Lung (tissue), 12 donors: ENCODE measurements around the gene C6. TPM values are rescaled to one million over a fixed set of nuclear protein-coding genes. Genes with fewer than 3 reads are reported as not detected.

ENCODE experiments used
- ATAC-seq: fragments of 200-7000 bp; cut with Tn5 transposase; one replicate; pipeline ENCODE4 v1.9.1; 2020; ENCODE audit warnings: moderate number of reproducible peaks; ENCODE audit not compliant: insufficient read depth, low FRiP score
- DNase-seq, 3 donors: peaks; one replicate each; pipeline ENCODE4 v3.0.0-alpha.2; 2013 to 2017
- H3K27ac ChIP-seq, 2 donors: one replicate each; pipeline ENCODE4 v1.5.1; 2013; ENCODE audit warnings: mild to moderate bottlenecking in 2 of 2, moderate library complexity in 2 of 2, control low read depth in 1 of 2, inconsistent platforms in 1 of 2, low read depth in 1 of 2, low read length in 1 of 2
- H3K27me3 ChIP-seq, 3 donors: one replicate each; pipeline ENCODE4 v1.5.1; 2013; ENCODE audit warnings: low read length in 2 of 3; ENCODE audit not compliant: control insufficient read depth in 3 of 3, insufficient read depth in 3 of 3
- H3K36me3 ChIP-seq, 4 donors: one replicate each; pipeline ENCODE4 v1.5.1; 2013; ENCODE audit warnings: low read length in 4 of 4, mild to moderate bottlenecking in 1 of 4, moderate library complexity in 1 of 4; ENCODE audit not compliant: control insufficient read depth in 4 of 4, insufficient read depth in 4 of 4
- H3K4me1 ChIP-seq, 5 donors: one replicate each; pipeline ENCODE4 v1.5.1; 2013; ENCODE audit warnings: low read length in 5 of 5, mild to moderate bottlenecking in 2 of 5, moderate library complexity in 1 of 5; ENCODE audit not compliant: control insufficient read depth in 5 of 5, insufficient read depth in 5 of 5
- H3K4me3 ChIP-seq: one replicate; pipeline ENCODE4 v1.5.1; 2013; ENCODE audit warnings: mild to moderate bottlenecking, control low read depth, moderate library complexity
- H3K9ac ChIP-seq, 2 donors: one replicate each; pipeline ENCODE4 v1.5.1; 2013; ENCODE audit warnings: low read length in 2 of 2, control low read depth in 1 of 2; ENCODE audit not compliant: insufficient read depth in 1 of 2
- H3K9me3 ChIP-seq, 4 donors: one replicate each; pipeline ENCODE4 v1.5.1; 2013; ENCODE audit warnings: low read length in 3 of 4, mild to moderate bottlenecking in 1 of 4, moderate library complexity in 1 of 4; ENCODE audit not compliant: control insufficient read depth in 4 of 4, insufficient read depth in 3 of 4
- WGBS, 2 donors: extraction: QIAGEN DNeasy Blood & Tissue Kit; methylation state at CpG; one replicate each; pipeline ENCODE4 v1.1.7; 2013; 5-methylcytosine and 5-hydroxymethylcytosine counted together
- polyA plus RNA-seq, 2 donors: library from polyadenylated mRNA; stranded (reverse); fragments of 200-250 nt; gene quantifications; one replicate each; pipeline ENCODE4 v1.2.1, GENCODE V29; 2013
- total RNA-seq, 2 donors: library from RNA; depleted of rRNA in 1 of 2; stranded (reverse); fragments of >200 nt in 1 of 2; gene quantifications; one replicate each; pipeline ENCODE4 v1.2.1, GENCODE V29; 2014 to 2021
- TF ChIP-seq, protein P1 (sequence below): IDR thresholded peaks from 2 replicates; pipeline ENCODE4 v1.5.1; 2012; ENCODE audit warnings: mild to moderate bottlenecking; ENCODE audit errors: control extremely low read depth, extremely low read depth
- donor health status: control.
- donor health status: control.
- donor health status: Bipolar disorder and iron deficiency.
- donor health status: healthy.
- donor health status: DM: yes; HTN: yes; CAD: no.

C6 gene
- total and polyA plus RNA-seq, 4 donors: 1.7 to 33.0 (median 12.5) TPM

DNA sequence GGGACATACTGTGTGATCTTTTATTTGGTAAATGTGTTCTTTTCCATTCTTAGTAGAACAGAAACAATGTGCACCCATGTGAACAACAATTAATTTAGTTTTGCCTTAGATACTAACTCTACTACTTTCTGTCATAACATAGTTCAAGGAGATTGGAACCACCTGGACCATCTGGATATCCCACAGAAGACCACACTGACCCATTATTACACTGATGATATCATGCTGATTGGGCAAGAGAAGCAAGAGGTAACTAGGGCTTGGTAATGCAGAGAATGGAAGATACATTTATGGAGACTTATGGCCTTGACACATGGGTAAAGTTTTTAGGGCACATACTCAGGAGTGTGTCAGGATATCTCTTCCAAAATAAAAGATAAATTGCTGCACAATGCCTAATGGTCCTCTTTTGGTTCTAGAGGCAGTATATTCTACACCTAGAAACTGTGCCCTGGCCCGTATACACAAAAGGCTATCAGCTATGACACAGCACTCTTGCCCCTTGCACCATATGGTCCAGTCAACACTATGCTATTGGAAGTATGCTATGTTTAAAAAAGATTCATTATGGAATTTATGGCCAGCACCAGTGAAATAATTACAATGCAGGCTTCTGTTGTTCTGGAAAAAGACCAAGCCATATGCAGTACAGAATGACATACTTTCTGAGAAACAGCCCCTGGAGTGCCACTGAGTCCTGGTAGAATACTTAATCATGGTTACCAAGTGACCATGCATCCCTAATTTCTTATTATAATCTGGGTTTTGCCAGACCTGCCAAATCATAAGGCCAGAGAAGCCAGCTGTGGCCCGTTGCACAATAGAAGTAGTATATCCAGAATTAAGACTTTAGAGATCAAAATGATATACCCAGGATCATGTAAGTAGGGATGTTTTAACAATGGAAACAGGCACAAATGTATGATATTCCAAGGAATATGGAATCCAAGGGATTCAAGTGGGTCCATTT lies 100.6 kb downstream of the C6 start:
- Histone ChIP-seq H3K9ac (no peak overlapping the region), H3K27me3 (no peaks in the 10 kb centered on the region), H3K36me3 (no peaks in the 10 kb centered on the region), H3K27ac (no peak overlapping the region), H3K9me3 (no peaks in the 10 kb centered on the region), H3K4me1 (no peaks in the 10 kb centered on the region), H3K4me3 (no peak overlapping the region)
- TF ChIP-seq, protein P1, sequence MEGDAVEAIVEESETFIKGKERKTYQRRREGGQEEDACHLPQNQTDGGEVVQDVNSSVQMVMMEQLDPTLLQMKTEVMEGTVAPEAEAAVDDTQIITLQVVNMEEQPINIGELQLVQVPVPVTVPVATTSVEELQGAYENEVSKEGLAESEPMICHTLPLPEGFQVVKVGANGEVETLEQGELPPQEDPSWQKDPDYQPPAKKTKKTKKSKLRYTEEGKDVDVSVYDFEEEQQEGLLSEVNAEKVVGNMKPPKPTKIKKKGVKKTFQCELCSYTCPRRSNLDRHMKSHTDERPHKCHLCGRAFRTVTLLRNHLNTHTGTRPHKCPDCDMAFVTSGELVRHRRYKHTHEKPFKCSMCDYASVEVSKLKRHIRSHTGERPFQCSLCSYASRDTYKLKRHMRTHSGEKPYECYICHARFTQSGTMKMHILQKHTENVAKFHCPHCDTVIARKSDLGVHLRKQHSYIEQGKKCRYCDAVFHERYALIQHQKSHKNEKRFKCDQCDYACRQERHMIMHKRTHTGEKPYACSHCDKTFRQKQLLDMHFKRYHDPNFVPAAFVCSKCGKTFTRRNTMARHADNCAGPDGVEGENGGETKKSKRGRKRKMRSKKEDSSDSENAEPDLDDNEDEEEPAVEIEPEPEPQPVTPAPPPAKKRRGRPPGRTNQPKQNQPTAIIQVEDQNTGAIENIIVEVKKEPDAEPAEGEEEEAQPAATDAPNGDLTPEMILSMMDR: no peak
- 84 to 92% methylated on average over 2 of the region's 2 CpGs for WGBS, 2 donors
- ATAC-seq (no peak), DNase-seq (no peak)

DNA sequence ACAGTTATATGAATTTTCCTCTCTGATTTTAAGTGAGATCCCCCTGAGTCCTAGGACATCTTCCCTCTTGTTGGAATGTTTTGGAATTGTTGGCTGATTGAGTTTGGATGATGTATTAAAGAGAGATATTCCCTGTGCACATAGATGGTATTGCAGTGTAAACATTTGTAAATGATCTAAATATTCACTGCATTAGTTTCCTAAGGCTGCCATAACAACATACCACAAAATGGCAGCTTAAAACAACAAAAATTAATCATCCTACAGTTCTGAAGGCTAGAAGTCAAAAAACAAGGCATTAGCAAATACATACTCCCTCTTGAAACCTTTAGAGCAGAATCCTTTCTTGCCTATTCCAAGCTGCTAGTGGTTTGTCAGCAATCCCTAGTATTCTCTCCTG lies 104.1 kb downstream of the C6 start:
- no peak overlapping the region for H3K27ac ChIP-seq
- ATAC-seq (no peak), DNase-seq (no peak)
- H3K9ac ChIP-seq: no peak overlapping the region
- H3K4me1 ChIP-seq: no peaks in the 10 kb centered on the region
- TF ChIP-seq, protein P1: no peak
- H3K9me3 ChIP-seq: no peaks in the 10 kb centered on the region
- H3K4me3 ChIP-seq: no peak overlapping the region
- H3K27me3 ChIP-seq: no peaks in the 10 kb centered on the region
- no peaks in the 10 kb centered on the region for H3K36me3 ChIP-seq

DNA sequence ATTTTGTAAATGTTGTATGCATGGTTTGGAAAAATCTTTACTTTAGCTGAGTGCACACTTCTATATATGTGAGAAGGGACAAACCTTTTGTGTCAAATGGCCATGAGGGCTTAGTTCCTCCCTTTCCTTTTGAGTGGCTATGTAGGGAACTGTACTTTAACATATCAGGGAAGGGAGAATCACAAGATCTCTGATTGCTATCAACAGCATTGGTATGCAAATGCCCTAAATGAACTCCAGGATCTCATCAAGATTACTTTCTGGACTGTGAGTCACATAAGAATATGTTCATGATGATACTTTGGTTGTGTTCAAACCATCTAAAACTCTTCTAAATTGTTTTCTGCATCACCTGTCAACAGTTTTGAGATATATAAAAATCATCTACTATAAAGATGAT lies 111.0 kb downstream of the C6 start:
- peaks cover 0 to 7% (median 0%) of the 10 kb centered on the region in 5 donors for H3K4me1 ChIP-seq
- TF ChIP-seq, protein P1: no peak
- no peaks in the 10 kb centered on the region for H3K9me3 ChIP-seq
- ATAC-seq (no peak), DNase-seq (no peak)
- no peak overlapping the region for H3K27ac ChIP-seq
- no peaks in the 10 kb centered on the region for H3K36me3 ChIP-seq
- H3K9ac ChIP-seq: no peak overlapping the region
- no peak overlapping the region for H3K4me3 ChIP-seq
- no peaks in the 10 kb centered on the region for H3K27me3 ChIP-seq
